GM23338 (cell line): Measurements from ENCODE around the gene UBALD2. TPM values are rescaled to one million over a fixed set of nuclear protein-coding genes. Genes with fewer than 3 reads are reported as not detected.

Experiments
- ATAC-seq: fragments of 200-7000 bp; cut with Tn5 transposase; 3 replicates; pipeline ENCODE4 v1.9.1; 2020
- DNase-seq: peaks from one replicate; pipeline ENCODE4 v3.0.0-alpha.2; 2015; ENCODE audit warnings: low spot score
- H2AFZ ChIP-seq: fragments of 200-600 bp; sonication (generic); 2 replicates; pipeline ENCODE4 v1.8.0; 2016; ENCODE audit warnings: antibody characterized with exemption, mild to moderate bottlenecking, moderate library complexity
- H3F3A ChIP-seq: fragments of 200-600 bp; sonication (generic); replicated peaks from 2 replicates; pipeline ENCODE4 v1.8.0; 2017; ENCODE audit warnings: antibody characterized with exemption, mixed run types, low read depth
- H3K27ac ChIP-seq: fragments of 200-600 bp; sonication (generic); 2 replicates; pipeline ENCODE4 v1.6.1; 2016; ENCODE audit warnings: low read depth
- H3K27me3 ChIP-seq: fragments of 200-600 bp; sonication (generic); 2 replicates; pipeline ENCODE4 v1.8.0; 2016; ENCODE audit warnings: mild to moderate bottlenecking, mixed run types, moderate library complexity; ENCODE audit not compliant: insufficient read depth
- H3K36me3 ChIP-seq: fragments of 200-600 bp; sonication (generic); 2 replicates; pipeline ENCODE4 v1.8.0; 2016; ENCODE audit warnings: mild to moderate bottlenecking; ENCODE audit not compliant: insufficient read depth
- H3K4me1 ChIP-seq: fragments of 200-600 bp; sonication (generic); 2 replicates; pipeline ENCODE4 v1.8.0; 2016; ENCODE audit warnings: mild to moderate bottlenecking, moderate library complexity; ENCODE audit not compliant: insufficient read depth
- H3K4me2 ChIP-seq: fragments of 200-600 bp; sonication (generic); 2 replicates; pipeline ENCODE4 v1.7.1; 2017; ENCODE audit warnings: mixed run types
- H3K4me3 ChIP-seq: fragments of 200-600 bp; sonication (generic); 2 replicates; pipeline ENCODE4 v1.6.1; 2016; ENCODE audit warnings: mixed run types
- H3K79me2 ChIP-seq: fragments of 200-600 bp; sonication (generic); replicated peaks from 2 replicates; pipeline ENCODE4 v1.8.0; 2017; ENCODE audit warnings: mild to moderate bottlenecking; ENCODE audit not compliant: insufficient read depth
- H3K9me2 ChIP-seq: fragments of 200-600 bp; sonication (generic); 2 replicates; pipeline ENCODE4 v1.8.0; 2017; ENCODE audit not compliant: insufficient read depth
- H4K20me1 ChIP-seq: fragments of 200-600 bp; sonication (generic); replicated peaks from 2 replicates; pipeline ENCODE4 v1.8.0; 2017; ENCODE audit warnings: mild to moderate bottlenecking; ENCODE audit not compliant: insufficient read depth
- H3K27ac Mint-ChIP-seq: 2 replicates; pipeline ENCODE4 v1.8.0; 2020; ENCODE audit warnings: inconsistent platforms, mild to moderate bottlenecking, moderate library complexity, mixed read lengths
- H3K27me3 Mint-ChIP-seq: 3 replicates; pipeline ENCODE4 v1.8.0; 2022; ENCODE audit warnings: low read depth, mild to moderate bottlenecking, moderate library complexity, mixed read lengths, inconsistent platforms; ENCODE audit not compliant: insufficient read depth, poor library complexity
- H3K36me3 Mint-ChIP-seq: 3 replicates; pipeline ENCODE4 v1.8.0; 2021; ENCODE audit warnings: low read depth, mild to moderate bottlenecking, inconsistent platforms, moderate library complexity, mixed read lengths
- H3K4me1 Mint-ChIP-seq: 3 replicates; pipeline ENCODE4 v1.8.0; 2020; ENCODE audit warnings: mild to moderate bottlenecking, inconsistent platforms, mixed read lengths
- H3K4me3 Mint-ChIP-seq: 3 replicates; pipeline ENCODE4 v1.8.0; 2021; ENCODE audit warnings: moderate library complexity, mild to moderate bottlenecking, inconsistent platforms, mixed read lengths
- H3K9me3 Mint-ChIP-seq: 3 replicates; pipeline ENCODE4 v1.8.0; 2020; ENCODE audit warnings: moderate library complexity, mild to moderate bottlenecking, inconsistent platforms, mixed read lengths
- ETS1 ChIP-seq: IDR thresholded peaks from 2 replicates; pipeline ENCODE4 v1.6.1; 2016; ENCODE audit warnings: antibody characterized with exemption
- EZH2phosphoT487 ChIP-seq: fragments of 200-600 bp; sonication (generic); IDR thresholded peaks from one replicate; pipeline ENCODE4 v1.8.1; 2018; ENCODE audit warnings: antibody characterized with exemption; ENCODE audit not compliant: unreplicated experiment
- JUNB ChIP-seq: IDR thresholded peaks from one replicate; pipeline ENCODE4 v1.6.1; 2016; ENCODE audit warnings: antibody characterized with exemption; ENCODE audit not compliant: unreplicated experiment
- NANOG ChIP-seq: IDR thresholded peaks from 2 replicates; pipeline ENCODE4 v1.6.1; 2016; ENCODE audit warnings: antibody characterized with exemption, borderline replicate concordance
- ZNF331 ChIP-seq: fragments of 250-450 bp; sonication (Bioruptor Pico); IDR thresholded peaks from 2 replicates; pipeline ENCODE4 v1.5.0; 2020; ENCODE audit warnings: low read depth, mild to moderate bottlenecking, moderate library complexity
- ZNF462 ChIP-seq: fragments of 250-450 bp; sonication (Bioruptor Pico); IDR thresholded peaks from 2 replicates; pipeline ENCODE4 v1.5.0; 2020; ENCODE audit warnings: mild to moderate bottlenecking, moderate library complexity
- polyA plus RNA-seq: library from polyadenylated mRNA; unstranded; fragments of >200 nt; fragmentation: Nextera tagmentation; extraction: Ambion mirVana; gene quantifications from 2 replicates; pipeline ENCODE4 v1.2.1, GENCODE V29; 2016
- total RNA-seq: library from RNA; depleted of rRNA; stranded (reverse); fragments of >200 nt; shearing (Covaris generic); gene quantifications from 2 replicates; pipeline ENCODE4 v1.2.3, GENCODE V29; 2014

Gene UBALD2
- total and polyA plus RNA-seq, 2 experiments from 2014 or later: 2.2 to 3.1 TPM

GRCh38 chr17:76234354-76234679, 30.8 kb upstream of the UBALD2 start (continued):
- TF ChIP-seq ZNF462 (CRISPR knock-in tag) (no peak), ZNF331 (CRISPR knock-in tag) (no peak), ETS1 (no peak), JUNB (no peak)

- no peak for DNase-seq
- no peaks in the 10 kb centered on the region for H3F3A ChIP-seq
- no peak overlapping the region for H3K27ac ChIP-seq
- H4K20me1 ChIP-seq: peaks cover 6% of the 10 kb centered on the region; the same call in 1 of the 2 replicates
- H3K4me1 Mint-ChIP-seq: peaks cover 4% of the 10 kb centered on the region
- no peaks in the 10 kb centered on the region; the same call in 1 of the 2 replicates for H3K79me2 ChIP-seq
- no peaks in the 10 kb centered on the region for H3K36me3 ChIP-seq
- no peak overlapping the region for H2AFZ ChIP-seq
- H3K4me3 Mint-ChIP-seq: no peak overlapping the region
- no peak for ATAC-seq
- no peak overlapping the region for H3K4me2 ChIP-seq
- peaks cover 19% of the 10 kb centered on the region for H3K27me3 Mint-ChIP-seq
- H3K27me3 ChIP-seq: peaks cover 33% of the 10 kb centered on the region
- no peak overlapping the region for H3K4me3 ChIP-seq
- no peaks in the 10 kb centered on the region; the same call in 1 of the 2 replicates for H3K4me1 ChIP-seq
- no peak overlapping the region for H3K27ac Mint-ChIP-seq
- H3K36me3 Mint-ChIP-seq: no peaks in the 10 kb centered on the region
- no peaks in the 10 kb centered on the region for H3K9me3 Mint-ChIP-seq
- H3K9me2 ChIP-seq: no peaks in the 10 kb centered on the region
- TF ChIP-seq ZNF462 (CRISPR knock-in tag) (no peak), EZH2phosphoT487 (no peak), ETS1 (no peak), ZNF331 (CRISPR knock-in tag) (no peak), JUNB (no peak), NANOG (no peak)
These were observed 29.3 kb upstream of the UBALD2 start for GRCh38 chr17:76235883-76236282.
